GM12865 (cell line): ENCODE data around the gene XIRP2.

ENCODE experiments used
- DNase-seq: peaks from one replicate; pipeline ENCODE4 v3.0.0; 2010; ENCODE audit warnings: low read depth
- H3K4me3 ChIP-seq: 2 replicates; pipeline ENCODE4 v1.5.1; 2011; ENCODE audit warnings: mild to moderate bottlenecking, low read depth, low read length, control low read depth
- CTCF ChIP-seq: IDR thresholded peaks from 2 replicates; pipeline ENCODE4 v1.5.1; 2011; ENCODE audit warnings: low read length, control low read depth, low read depth, inconsistent platforms; ENCODE audit not compliant: insufficient read depth; ENCODE audit errors: missing control alignments

XIRP2 gene

GRCh38 chr2:167147271-167147941 lies 259.1 kb downstream of the XIRP2 start:
- DNase-seq: no peak
- H3K4me3 ChIP-seq: no peak overlapping the region
- TF ChIP-seq CTCF: no peak

- no peak overlapping the region for H3K4me3 ChIP-seq
- DNase-seq: no peak
- TF ChIP-seq CTCF: no peak
Measured at GRCh38 chr2:167151894-167152293, 263.6 kb downstream of the XIRP2 start.

- H3K4me3 ChIP-seq: no peak overlapping the region
- no peak for DNase-seq
- no peak for TF ChIP-seq CTCF
Measured at GRCh38 chr2:167157523-167157922, 269.2 kb downstream of the XIRP2 start.

GRCh38 chr2:167177196-167177595 lies 288.9 kb downstream of the XIRP2 start:
- no peak for TF ChIP-seq CTCF
- no peak for DNase-seq
- no peak overlapping the region for H3K4me3 ChIP-seq

GRCh38 chr2:167181134-167181533 lies 292.9 kb downstream of the XIRP2 start:
- TF ChIP-seq CTCF: no peak
- H3K4me3 ChIP-seq: no peak overlapping the region
- no peak for DNase-seq

- no peak for TF ChIP-seq CTCF
- no peak for DNase-seq
- H3K4me3 ChIP-seq: no peak overlapping the region
Measured at GRCh38 chr2:167181688-167182087, 293.4 kb downstream of the XIRP2 start.

GRCh38 chr2:167182403-167182802 lies 294.1 kb downstream of the XIRP2 start:
- TF ChIP-seq CTCF: no peak
- H3K4me3 ChIP-seq: no peak overlapping the region
- no peak for DNase-seq
